WTC11 (cell line): ENCODE measurements around the gene TERT. TPM values are rescaled to one million over a fixed set of nuclear protein-coding genes. Genes with fewer than 3 reads are reported as not detected.

Experiments used
- ATAC-seq: fragments of 200-7000 bp; cut with Tn5 transposase; 2 replicates; pipeline ENCODE4 v1.10.0; 2021; ENCODE audit warnings: mild to moderate bottlenecking, moderate library complexity
- CTCF ChIA-PET: fragments of 300-600 bp; sonication (Branson Sonifier 250); formaldehyde crosslinking; loops from one replicate; lab custom pipeline; 2021; ENCODE audit warnings: antibody characterized with exemption; lab: Charles Lee
- POLR2A ChIA-PET: fragments of 350-600 bp; sonication (Branson Sonifier 250); formaldehyde crosslinking; loops from one replicate; lab custom pipeline; 2021; ENCODE audit warnings: antibody characterized with exemption; lab: Charles Lee
- DNase-seq: peaks from one replicate; pipeline ENCODE4 v3.0.0; 2021; ENCODE audit warnings: low spot score
- H3K27ac Mint-ChIP-seq: 2 replicates; pipeline ENCODE4 v1.8.0; 2021; ENCODE audit warnings: mixed read lengths
- H3K27me3 Mint-ChIP-seq: 2 replicates; pipeline ENCODE4 v1.8.0; 2021; ENCODE audit warnings: low read depth, mild to moderate bottlenecking, moderate library complexity, mixed read lengths
- H3K36me3 Mint-ChIP-seq: 2 replicates; pipeline ENCODE4 v1.8.0; 2021; ENCODE audit warnings: mixed read lengths
- H3K4me1 Mint-ChIP-seq: 2 replicates; pipeline ENCODE4 v1.8.0; 2022; ENCODE audit warnings: mixed read lengths
- H3K4me3 Mint-ChIP-seq: 2 replicates; pipeline ENCODE4 v1.8.0; 2021; ENCODE audit warnings: mild to moderate bottlenecking, moderate library complexity, mixed read lengths
- H3K9me3 Mint-ChIP-seq: 2 replicates; pipeline ENCODE4 v1.8.0; 2021; ENCODE audit warnings: mixed read lengths
- CREB1 ChIP-seq: sonication (generic); formaldehyde crosslinking; IDR thresholded peaks from 2 replicates; pipeline ENCODE4 v1.8.0; 2023; ENCODE audit warnings: mild to moderate bottlenecking, missing genetic modification reagents
- ELF4 ChIP-seq: sonication (generic); formaldehyde crosslinking; IDR thresholded peaks from 2 replicates; pipeline ENCODE4 v1.8.1; 2022; ENCODE audit warnings: low read depth, mild to moderate bottlenecking, moderate library complexity, missing genetic modification reagents
- EMX1 ChIP-seq: fragments of 250-450 bp; sonication (Bioruptor Pico); IDR thresholded peaks from 2 replicates; pipeline ENCODE4 v1.8.0; 2021; ENCODE audit warnings: mild to moderate bottlenecking
- FOXP1 ChIP-seq: sonication (generic); formaldehyde crosslinking; IDR thresholded peaks from 2 replicates; pipeline ENCODE4 v1.8.0; 2022; ENCODE audit warnings: missing genetic modification reagents, mild to moderate bottlenecking, moderate library complexity, borderline replicate concordance
- IRF2 ChIP-seq: sonication (generic); formaldehyde crosslinking; IDR thresholded peaks from 2 replicates; pipeline ENCODE4 v1.8.0; 2022; ENCODE audit warnings: low read depth, missing genetic modification reagents, borderline replicate concordance
- MXD4 ChIP-seq: fragments of 250-450 bp; sonication (Bioruptor Pico); IDR thresholded peaks from 2 replicates; pipeline ENCODE4 v1.8.0; 2021; ENCODE audit warnings: mild to moderate bottlenecking, moderate library complexity, borderline replicate concordance
- TEAD1 ChIP-seq: sonication (generic); formaldehyde crosslinking; IDR thresholded peaks from 2 replicates; pipeline ENCODE4 v1.8.0; 2022; ENCODE audit warnings: mild to moderate bottlenecking, missing genetic modification reagents
- ZNF396 ChIP-seq: fragments of 250-450 bp; sonication (Bioruptor Pico); IDR thresholded peaks from 2 replicates; pipeline ENCODE4 v1.8.0; 2021; ENCODE audit warnings: mild to moderate bottlenecking, moderate library complexity, borderline replicate concordance
- total RNA-seq: library from RNA; stranded (reverse); gene quantifications from 3 replicates; pipeline ENCODE4 v1.2.3, GENCODE V29; 2021
- TF ChIP-seq, protein P1 (sequence below): fragments of 250-450 bp; sonication (Bioruptor Pico); IDR thresholded peaks from 2 replicates; pipeline ENCODE4 v2.1.2; 2022; ENCODE audit warnings: mild to moderate bottlenecking, moderate library complexity
- TF ChIP-seq, protein P2 (sequence below): fragments of 250-450 bp; sonication (Bioruptor Pico); IDR thresholded peaks from 2 replicates; pipeline ENCODE4 v1.9.0; 2021; ENCODE audit warnings: mild to moderate bottlenecking
- TF ChIP-seq, protein P3 (sequence below): sonication (generic); formaldehyde crosslinking; IDR thresholded peaks from 2 replicates; pipeline ENCODE4 v1.8.1; 2022; ENCODE audit warnings: missing genetic modification reagents, borderline replicate concordance
- TF ChIP-seq, protein P4 (sequence below): sonication (generic); formaldehyde crosslinking; IDR thresholded peaks from 2 replicates; pipeline ENCODE4 v1.8.0; 2022; ENCODE audit warnings: missing genetic modification reagents
- TF ChIP-seq, protein P5 (sequence below): sonication (generic); formaldehyde crosslinking; IDR thresholded peaks from 2 replicates; pipeline ENCODE4 v1.8.1; 2023; ENCODE audit warnings: mild to moderate bottlenecking, missing genetic modification reagents
- TF ChIP-seq, protein P6 (sequence below): fragments of 250-450 bp; sonication (Bioruptor Pico); IDR thresholded peaks from 2 replicates; pipeline ENCODE4 v1.9.0; 2021; ENCODE audit warnings: mild to moderate bottlenecking, borderline replicate concordance
- TF ChIP-seq, protein P7 (sequence below): sonication (generic); formaldehyde crosslinking; IDR thresholded peaks from 2 replicates; pipeline ENCODE4 v1.8.1; 2022; ENCODE audit warnings: low read depth, mild to moderate bottlenecking, moderate library complexity, missing genetic modification reagents, borderline replicate concordance
- TF ChIP-seq, protein P8 (sequence below): fragments of 200-600 bp; IDR thresholded peaks from 2 replicates; pipeline ENCODE4 v1.8.0; 2022; ENCODE audit warnings: antibody characterized with exemption
- TF ChIP-seq, protein P9 (sequence below): fragments of 250-450 bp; sonication (Bioruptor Pico); IDR thresholded peaks from 2 replicates; pipeline ENCODE4 v1.8.0; 2021; ENCODE audit warnings: mild to moderate bottlenecking

Gene TERT
- total RNA-seq, 1 experiment from 2014 or later: 42.9 TPM

DNA sequence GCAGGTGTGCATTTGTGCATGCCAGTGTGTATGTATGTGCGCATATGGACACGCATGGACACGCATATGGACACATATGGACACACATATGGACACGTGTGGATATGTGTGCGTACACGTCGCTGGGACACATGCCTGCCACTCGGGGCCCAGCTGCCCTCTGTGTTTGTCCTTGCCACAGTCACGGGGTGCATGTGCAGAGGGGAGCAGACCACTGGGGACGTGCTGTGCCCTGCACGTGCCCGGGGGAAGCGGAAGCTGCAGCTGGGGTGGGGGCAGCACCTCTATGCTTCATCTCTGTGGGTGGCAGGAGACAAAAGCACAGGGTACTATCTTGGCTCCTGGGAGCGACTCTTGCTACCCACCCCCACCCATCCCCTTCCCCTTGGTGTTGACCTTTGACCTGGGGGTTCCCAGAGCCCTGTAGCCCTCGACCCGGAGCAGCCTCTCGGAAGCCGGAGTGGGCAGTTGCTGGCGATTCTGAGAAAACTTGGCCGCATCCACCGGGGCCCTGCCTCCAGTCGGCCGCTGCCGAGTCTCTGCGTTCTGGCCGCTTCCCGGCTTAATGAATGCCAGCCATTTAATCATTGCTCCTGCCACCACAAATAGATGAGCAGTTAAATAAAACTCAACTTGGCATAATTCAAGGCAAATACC lies 72.1 kb downstream of the TERT start:
- ChIA-PET POLR2A (no interaction called here), CTCF (no interaction called here)
- Mint-ChIP-seq H3K27me3 (no peaks in the 10 kb centered on the region; the same call in 1 of the 2 replicates), H3K4me1 (peaks cover 4% of the 10 kb centered on the region), H3K27ac (no peak overlapping the region), H3K9me3 (peaks cover 12% of the 10 kb centered on the region), H3K36me3 (no peaks in the 10 kb centered on the region), H3K4me3 (no peak overlapping the region)
- TF ChIP-seq, protein P1, sequence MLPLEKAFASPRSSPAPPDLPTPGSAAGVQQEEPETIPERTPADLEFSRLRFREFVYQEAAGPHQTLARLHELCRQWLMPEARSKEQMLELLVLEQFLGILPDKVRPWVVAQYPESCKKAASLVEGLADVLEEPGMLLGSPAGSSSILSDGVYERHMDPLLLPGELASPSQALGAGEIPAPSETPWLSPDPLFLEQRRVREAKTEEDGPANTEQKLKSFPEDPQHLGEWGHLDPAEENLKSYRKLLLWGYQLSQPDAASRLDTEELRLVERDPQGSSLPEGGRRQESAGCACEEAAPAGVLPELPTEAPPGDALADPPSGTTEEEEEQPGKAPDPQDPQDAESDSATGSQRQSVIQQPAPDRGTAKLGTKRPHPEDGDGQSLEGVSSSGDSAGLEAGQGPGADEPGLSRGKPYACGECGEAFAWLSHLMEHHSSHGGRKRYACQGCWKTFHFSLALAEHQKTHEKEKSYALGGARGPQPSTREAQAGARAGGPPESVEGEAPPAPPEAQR (CRISPR knock-in tag): no peak
- TF ChIP-seq IRF2 (CRISPR knock-in tag): no peak
- TF ChIP-seq ZNF396: no peak
- TF ChIP-seq, protein P2, sequence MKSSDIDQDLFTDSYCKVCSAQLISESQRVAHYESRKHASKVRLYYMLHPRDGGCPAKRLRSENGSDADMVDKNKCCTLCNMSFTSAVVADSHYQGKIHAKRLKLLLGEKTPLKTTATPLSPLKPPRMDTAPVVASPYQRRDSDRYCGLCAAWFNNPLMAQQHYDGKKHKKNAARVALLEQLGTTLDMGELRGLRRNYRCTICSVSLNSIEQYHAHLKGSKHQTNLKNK: no peak
- no peak for TF ChIP-seq FOXP1 (CRISPR knock-in tag)
- TF ChIP-seq, protein P3, sequence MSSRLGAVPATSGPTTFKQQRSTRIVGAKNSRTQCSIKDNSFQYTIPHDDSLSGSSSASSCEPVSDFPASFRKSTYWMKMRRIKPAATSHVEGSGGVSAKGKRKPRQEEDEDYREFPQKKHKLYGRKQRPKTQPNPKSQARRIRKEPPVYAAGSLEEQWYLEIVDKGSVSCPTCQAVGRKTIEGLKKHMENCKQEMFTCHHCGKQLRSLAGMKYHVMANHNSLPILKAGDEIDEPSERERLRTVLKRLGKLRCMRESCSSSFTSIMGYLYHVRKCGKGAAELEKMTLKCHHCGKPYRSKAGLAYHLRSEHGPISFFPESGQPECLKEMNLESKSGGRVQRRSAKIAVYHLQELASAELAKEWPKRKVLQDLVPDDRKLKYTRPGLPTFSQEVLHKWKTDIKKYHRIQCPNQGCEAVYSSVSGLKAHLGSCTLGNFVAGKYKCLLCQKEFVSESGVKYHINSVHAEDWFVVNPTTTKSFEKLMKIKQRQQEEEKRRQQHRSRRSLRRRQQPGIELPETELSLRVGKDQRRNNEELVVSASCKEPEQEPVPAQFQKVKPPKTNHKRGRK: no peak
- TF ChIP-seq, protein P4, sequence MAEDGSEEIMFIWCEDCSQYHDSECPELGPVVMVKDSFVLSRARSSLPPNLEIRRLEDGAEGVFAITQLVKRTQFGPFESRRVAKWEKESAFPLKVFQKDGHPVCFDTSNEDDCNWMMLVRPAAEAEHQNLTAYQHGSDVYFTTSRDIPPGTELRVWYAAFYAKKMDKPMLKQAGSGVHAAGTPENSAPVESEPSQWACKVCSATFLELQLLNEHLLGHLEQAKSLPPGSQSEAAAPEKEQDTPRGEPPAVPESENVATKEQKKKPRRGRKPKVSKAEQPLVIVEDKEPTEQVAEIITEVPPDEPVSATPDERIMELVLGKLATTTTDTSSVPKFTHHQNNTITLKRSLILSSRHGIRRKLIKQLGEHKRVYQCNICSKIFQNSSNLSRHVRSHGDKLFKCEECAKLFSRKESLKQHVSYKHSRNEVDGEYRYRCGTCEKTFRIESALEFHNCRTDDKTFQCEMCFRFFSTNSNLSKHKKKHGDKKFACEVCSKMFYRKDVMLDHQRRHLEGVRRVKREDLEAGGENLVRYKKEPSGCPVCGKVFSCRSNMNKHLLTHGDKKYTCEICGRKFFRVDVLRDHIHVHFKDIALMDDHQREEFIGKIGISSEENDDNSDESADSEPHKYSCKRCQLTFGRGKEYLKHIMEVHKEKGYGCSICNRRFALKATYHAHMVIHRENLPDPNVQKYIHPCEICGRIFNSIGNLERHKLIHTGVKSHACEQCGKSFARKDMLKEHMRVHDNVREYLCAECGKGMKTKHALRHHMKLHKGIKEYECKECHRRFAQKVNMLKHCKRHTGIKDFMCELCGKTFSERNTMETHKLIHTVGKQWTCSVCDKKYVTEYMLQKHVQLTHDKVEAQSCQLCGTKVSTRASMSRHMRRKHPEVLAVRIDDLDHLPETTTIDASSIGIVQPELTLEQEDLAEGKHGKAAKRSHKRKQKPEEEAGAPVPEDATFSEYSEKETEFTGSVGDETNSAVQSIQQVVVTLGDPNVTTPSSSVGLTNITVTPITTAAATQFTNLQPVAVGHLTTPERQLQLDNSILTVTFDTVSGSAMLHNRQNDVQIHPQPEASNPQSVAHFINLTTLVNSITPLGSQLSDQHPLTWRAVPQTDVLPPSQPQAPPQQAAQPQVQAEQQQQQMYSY (CRISPR knock-in tag): no peak
- TF ChIP-seq, protein P5, sequence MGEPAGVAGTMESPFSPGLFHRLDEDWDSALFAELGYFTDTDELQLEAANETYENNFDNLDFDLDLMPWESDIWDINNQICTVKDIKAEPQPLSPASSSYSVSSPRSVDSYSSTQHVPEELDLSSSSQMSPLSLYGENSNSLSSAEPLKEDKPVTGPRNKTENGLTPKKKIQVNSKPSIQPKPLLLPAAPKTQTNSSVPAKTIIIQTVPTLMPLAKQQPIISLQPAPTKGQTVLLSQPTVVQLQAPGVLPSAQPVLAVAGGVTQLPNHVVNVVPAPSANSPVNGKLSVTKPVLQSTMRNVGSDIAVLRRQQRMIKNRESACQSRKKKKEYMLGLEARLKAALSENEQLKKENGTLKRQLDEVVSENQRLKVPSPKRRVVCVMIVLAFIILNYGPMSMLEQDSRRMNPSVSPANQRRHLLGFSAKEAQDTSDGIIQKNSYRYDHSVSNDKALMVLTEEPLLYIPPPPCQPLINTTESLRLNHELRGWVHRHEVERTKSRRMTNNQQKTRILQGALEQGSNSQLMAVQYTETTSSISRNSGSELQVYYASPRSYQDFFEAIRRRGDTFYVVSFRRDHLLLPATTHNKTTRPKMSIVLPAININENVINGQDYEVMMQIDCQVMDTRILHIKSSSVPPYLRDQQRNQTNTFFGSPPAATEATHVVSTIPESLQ (CRISPR knock-in tag): no peak
- no peak for TF ChIP-seq TEAD1 (CRISPR knock-in tag)
- no peak for TF ChIP-seq ELF4 (CRISPR knock-in tag)
- TF ChIP-seq, protein P6, sequence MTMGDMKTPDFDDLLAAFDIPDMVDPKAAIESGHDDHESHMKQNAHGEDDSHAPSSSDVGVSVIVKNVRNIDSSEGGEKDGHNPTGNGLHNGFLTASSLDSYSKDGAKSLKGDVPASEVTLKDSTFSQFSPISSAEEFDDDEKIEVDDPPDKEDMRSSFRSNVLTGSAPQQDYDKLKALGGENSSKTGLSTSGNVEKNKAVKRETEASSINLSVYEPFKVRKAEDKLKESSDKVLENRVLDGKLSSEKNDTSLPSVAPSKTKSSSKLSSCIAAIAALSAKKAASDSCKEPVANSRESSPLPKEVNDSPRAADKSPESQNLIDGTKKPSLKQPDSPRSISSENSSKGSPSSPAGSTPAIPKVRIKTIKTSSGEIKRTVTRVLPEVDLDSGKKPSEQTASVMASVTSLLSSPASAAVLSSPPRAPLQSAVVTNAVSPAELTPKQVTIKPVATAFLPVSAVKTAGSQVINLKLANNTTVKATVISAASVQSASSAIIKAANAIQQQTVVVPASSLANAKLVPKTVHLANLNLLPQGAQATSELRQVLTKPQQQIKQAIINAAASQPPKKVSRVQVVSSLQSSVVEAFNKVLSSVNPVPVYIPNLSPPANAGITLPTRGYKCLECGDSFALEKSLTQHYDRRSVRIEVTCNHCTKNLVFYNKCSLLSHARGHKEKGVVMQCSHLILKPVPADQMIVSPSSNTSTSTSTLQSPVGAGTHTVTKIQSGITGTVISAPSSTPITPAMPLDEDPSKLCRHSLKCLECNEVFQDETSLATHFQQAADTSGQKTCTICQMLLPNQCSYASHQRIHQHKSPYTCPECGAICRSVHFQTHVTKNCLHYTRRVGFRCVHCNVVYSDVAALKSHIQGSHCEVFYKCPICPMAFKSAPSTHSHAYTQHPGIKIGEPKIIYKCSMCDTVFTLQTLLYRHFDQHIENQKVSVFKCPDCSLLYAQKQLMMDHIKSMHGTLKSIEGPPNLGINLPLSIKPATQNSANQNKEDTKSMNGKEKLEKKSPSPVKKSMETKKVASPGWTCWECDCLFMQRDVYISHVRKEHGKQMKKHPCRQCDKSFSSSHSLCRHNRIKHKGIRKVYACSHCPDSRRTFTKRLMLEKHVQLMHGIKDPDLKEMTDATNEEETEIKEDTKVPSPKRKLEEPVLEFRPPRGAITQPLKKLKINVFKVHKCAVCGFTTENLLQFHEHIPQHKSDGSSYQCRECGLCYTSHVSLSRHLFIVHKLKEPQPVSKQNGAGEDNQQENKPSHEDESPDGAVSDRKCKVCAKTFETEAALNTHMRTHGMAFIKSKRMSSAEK (CRISPR knock-in tag): no peak
- TF ChIP-seq EMX1 (CRISPR knock-in tag): no peak
- TF ChIP-seq MXD4 (CRISPR knock-in tag): no peak
- TF ChIP-seq, protein P7, sequence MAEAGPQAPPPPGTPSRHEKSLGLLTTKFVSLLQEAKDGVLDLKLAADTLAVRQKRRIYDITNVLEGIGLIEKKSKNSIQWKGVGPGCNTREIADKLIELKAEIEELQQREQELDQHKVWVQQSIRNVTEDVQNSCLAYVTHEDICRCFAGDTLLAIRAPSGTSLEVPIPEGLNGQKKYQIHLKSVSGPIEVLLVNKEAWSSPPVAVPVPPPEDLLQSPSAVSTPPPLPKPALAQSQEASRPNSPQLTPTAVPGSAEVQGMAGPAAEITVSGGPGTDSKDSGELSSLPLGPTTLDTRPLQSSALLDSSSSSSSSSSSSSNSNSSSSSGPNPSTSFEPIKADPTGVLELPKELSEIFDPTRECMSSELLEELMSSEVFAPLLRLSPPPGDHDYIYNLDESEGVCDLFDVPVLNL (CRISPR knock-in tag): no peak
- TF ChIP-seq, protein P8, sequence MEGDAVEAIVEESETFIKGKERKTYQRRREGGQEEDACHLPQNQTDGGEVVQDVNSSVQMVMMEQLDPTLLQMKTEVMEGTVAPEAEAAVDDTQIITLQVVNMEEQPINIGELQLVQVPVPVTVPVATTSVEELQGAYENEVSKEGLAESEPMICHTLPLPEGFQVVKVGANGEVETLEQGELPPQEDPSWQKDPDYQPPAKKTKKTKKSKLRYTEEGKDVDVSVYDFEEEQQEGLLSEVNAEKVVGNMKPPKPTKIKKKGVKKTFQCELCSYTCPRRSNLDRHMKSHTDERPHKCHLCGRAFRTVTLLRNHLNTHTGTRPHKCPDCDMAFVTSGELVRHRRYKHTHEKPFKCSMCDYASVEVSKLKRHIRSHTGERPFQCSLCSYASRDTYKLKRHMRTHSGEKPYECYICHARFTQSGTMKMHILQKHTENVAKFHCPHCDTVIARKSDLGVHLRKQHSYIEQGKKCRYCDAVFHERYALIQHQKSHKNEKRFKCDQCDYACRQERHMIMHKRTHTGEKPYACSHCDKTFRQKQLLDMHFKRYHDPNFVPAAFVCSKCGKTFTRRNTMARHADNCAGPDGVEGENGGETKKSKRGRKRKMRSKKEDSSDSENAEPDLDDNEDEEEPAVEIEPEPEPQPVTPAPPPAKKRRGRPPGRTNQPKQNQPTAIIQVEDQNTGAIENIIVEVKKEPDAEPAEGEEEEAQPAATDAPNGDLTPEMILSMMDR: no peak
- TF ChIP-seq CREB1 (CRISPR knock-in tag): no peak
- TF ChIP-seq, protein P9, sequence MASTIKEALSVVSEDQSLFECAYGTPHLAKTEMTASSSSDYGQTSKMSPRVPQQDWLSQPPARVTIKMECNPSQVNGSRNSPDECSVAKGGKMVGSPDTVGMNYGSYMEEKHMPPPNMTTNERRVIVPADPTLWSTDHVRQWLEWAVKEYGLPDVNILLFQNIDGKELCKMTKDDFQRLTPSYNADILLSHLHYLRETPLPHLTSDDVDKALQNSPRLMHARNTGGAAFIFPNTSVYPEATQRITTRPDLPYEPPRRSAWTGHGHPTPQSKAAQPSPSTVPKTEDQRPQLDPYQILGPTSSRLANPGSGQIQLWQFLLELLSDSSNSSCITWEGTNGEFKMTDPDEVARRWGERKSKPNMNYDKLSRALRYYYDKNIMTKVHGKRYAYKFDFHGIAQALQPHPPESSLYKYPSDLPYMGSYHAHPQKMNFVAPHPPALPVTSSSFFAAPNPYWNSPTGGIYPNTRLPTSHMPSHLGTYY (CRISPR knock-in tag): no peak
- no peak for DNase-seq
- no peak for ATAC-seq
